ENCODE measurements around the gene TES.

TES gene

GRCh38 chr7:116193329-116194087 lies 16.8 kb upstream of the TES start:
- DNase-seq (ENCODE audit: extremely low read depth in 1 of 2, low read depth in 1 of 2): no peak

- no peak for DNase-seq (ENCODE audit: extremely low read depth in 1 of 2, low read depth in 1 of 2)
Observed at GRCh38 chr7:116194115-116194514, 16.2 kb upstream of the TES start.

DNA sequence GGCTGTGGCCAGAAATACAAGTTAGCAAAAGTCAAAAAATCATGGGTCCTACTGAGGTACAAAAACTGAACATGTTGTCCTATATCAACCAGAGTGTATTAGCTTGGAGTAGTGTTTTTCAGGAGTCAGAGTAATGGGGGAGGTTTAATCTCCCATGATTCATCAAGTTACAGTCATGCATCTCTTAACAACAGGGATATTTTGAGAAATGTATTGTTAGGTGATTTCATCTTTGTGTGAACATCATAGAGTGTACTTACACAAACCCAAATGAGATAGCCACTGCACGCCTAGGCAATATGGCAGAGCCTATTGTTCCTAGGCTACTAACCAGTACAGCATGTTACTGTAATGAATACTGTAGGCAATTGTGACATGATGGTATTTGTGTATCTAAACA lies 14.9 kb upstream of the TES start:
- DNase-seq (ENCODE audit: extremely low read depth in 1 of 2, low read depth in 1 of 2): no peak

GRCh38 chr7:116196947-116197346 lies 13.4 kb upstream of the TES start:
- DNase-seq (ENCODE audit: extremely low read depth in 1 of 2, low read depth in 1 of 2): no peak

DNA sequence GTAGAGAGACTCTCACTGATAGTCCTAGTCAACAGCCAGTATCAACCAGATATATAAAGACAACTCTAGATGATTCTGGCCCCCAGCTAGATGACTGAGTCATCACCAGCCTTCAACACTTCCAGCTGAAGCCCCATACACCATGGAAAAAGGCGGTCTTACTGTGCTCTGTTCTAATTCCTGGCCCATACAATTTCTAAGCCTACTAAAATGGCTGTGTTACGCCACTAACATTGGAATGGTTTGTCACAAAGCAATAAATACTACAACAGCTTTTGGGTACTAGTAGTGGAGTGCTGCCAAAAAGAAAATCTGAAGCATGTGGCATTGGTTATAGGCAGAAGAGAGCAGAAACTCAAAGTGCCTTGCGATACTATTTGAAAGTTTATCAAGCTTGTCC lies 13.0 kb upstream of the TES start:
- no peak for DNase-seq (ENCODE audit: extremely low read depth in 1 of 2, low read depth in 1 of 2)

GRCh38 chr7:116198748-116199410 lies 11.5 kb upstream of the TES start:
- no peak for DNase-seq (ENCODE audit: extremely low read depth in 1 of 2, low read depth in 1 of 2)

- no peak for DNase-seq (ENCODE audit: extremely low read depth in 1 of 2, low read depth in 1 of 2)
Observed at GRCh38 chr7:116200963-116201362, 9.4 kb upstream of the TES start.

- no peak for DNase-seq (ENCODE audit: extremely low read depth in 1 of 2, low read depth in 1 of 2)
Observed at GRCh38 chr7:116206141-116206540, 4.2 kb upstream of the TES start.

DNA sequence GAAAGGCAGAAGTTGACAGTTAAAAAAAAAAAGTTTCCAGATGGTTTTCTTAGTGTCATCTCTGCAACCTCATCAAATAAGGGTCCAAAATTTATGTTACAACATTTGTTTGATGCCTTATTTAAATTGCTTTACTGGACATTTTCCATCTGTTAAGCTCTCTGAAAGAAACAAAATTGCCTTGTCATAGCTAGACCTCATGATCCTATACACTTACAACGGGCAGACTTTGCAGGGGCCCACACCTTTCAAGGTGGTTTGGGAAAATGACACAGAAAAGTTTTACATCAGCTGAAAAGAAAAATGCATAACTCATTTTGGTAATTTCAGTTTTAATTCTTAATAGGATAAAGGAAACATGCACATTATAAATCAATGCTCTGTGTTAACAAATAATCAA lies 1.4 kb upstream of the TES start:
- no peak for DNase-seq (ENCODE audit: extremely low read depth in 1 of 2, low read depth in 1 of 2)

GRCh38 chr7:116209561-116210070 lies 723 bp upstream of the TES start:
- DNase-seq (ENCODE audit: extremely low read depth in 1 of 2, low read depth in 1 of 2): no peak

DNA sequence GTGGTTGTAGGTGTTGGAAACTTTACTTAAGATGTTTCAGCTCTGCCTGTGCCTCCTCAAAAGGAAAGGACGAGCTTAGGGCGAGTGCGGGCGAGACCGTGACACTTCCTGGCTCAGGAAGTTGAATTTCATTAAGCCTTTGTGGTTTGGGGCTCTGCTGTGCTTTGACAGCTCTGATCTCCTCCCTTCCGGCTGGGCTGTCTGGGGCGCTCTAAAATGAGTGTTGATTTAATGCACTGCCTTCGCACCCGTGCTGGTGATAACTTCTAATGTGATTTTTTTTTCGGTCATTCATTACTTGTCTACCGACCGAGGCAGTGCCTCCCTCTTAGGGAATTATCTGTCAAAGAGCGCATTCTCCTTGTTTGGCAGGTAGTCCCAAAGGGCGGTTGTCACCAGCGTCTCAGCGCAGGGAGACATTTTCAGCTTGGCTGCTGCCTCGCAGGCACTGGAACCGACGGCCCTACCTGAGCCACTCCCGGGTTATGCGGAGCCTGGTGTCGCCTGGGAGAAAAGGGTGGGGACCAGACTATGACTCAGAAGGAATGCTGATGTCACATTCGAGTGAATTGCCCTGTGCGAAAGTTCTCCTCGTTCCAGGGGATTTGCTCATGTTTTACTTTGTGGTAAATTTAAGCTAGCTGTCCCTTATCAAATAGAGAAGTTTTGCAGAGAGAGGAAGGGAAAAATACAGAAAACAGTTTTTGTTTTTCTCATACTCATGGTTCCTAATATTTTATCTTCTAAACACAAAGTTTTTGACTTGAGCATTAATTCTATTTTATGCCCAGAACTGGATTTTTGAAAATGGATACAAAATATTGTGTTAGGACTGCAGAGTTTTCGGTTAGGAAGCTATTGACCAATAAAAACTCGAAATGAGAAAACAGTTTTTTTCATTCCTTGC lies 920 bp downstream of the TES start:
- DNase-seq (ENCODE audit: extremely low read depth in 1 of 2, low read depth in 1 of 2): peak; percentile 51 to 73

- no peak for DNase-seq (ENCODE audit: extremely low read depth in 1 of 2, low read depth in 1 of 2)
Observed at GRCh38 chr7:116211913-116212596, 1.7 kb downstream of the TES start.

- no peak for DNase-seq (ENCODE audit: extremely low read depth in 1 of 2, low read depth in 1 of 2)
Observed at GRCh38 chr7:116212869-116213268, 2.5 kb downstream of the TES start.

- no peak for DNase-seq (ENCODE audit: extremely low read depth in 1 of 2, low read depth in 1 of 2)
Observed at GRCh38 chr7:116213361-116214130, 3.2 kb downstream of the TES start.

GRCh38 chr7:116214921-116215320 lies 4.6 kb downstream of the TES start:
- DNase-seq (ENCODE audit: extremely low read depth in 1 of 2, low read depth in 1 of 2): no peak

DNA sequence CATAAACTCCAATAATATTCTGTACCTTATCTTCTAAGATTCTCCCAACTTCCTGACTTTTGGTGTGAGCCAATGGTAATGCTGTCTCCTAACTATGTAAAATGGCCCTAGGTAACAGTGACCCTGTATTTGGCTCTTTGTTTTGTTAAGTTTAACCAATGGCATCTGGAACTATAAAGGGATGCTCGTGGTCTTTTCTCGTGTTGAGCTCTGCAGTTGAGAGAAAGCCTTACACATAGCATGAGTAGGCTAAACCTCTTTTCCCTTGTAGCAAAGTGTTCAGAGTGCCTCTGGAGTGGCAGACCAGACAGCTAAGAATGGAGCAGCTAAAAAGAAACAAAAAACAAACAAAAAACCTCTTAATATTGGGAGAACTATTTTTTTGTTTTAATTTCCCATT lies 5.2 kb downstream of the TES start:
- no peak for DNase-seq (ENCODE audit: extremely low read depth in 1 of 2, low read depth in 1 of 2)

DNA sequence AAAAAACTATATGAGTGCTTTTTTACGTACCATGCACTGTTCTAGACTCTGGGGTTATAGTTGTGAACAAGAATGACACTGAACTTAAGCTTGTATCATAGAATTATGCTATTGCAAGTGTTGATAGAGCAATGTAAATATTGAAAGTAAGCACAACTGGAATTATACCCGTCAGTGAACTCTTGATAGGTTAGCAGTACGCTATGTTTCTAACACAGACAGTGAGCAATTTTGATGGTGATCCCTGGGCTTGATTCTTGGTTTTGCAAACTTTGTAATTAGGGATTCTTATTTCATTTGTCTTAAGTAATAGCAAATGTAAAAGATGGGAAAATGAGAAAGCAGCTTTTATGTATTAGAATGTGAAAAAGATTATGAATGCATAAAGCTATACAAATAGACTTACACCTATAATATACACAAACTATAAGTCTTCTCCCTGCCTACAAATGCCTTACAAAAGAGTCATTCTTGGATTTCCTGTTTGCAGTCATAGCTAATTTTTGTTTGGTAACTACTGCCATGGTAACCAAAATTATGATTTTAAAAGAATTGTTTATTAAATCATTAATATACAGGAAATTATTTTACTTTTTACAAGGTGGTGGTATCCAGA lies 6.7 kb downstream of the TES start:
- no peak for DNase-seq (ENCODE audit: extremely low read depth in 1 of 2, low read depth in 1 of 2)

DNA sequence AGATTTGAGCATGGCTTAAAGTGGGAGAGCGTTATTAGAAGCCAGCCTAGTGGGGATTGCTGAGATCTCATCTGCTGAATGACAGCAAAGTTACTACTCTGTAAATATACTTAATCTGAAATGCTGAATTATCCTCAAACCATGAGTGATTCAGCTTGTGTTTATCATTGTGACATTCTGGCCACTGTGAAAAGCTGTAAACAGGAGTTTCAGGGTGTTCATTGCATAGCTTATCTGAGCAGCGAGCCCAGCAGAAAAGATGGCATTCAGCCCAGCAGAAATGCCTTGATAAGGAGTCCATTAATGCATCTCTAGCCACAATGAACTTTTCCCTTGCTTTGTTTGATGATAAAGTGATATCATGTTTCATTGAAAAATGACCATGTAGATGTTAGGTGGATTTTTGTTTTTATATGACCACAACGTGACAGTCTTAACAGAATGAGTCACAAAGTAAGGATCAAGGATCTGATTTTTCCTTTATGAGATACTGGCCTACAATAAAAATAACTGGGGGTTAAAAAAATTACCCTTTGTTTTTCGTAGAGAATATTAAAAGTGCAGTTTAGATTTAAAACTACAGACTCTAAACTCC lies 7.8 kb downstream of the TES start:
- no peak for DNase-seq (ENCODE audit: extremely low read depth in 1 of 2, low read depth in 1 of 2)

GRCh38 chr7:116218747-116219146 lies 8.4 kb downstream of the TES start:
- DNase-seq (ENCODE audit: extremely low read depth in 1 of 2, low read depth in 1 of 2): no peak

Data from activated CD8-positive, alpha-beta memory T cell treated with anti-CD3 and anti-CD28 coated beads for 1 hour (primary cell).